ENCODE data around the gene GFAP. TPM values are rescaled to one million over a fixed set of nuclear protein-coding genes. Genes with fewer than 3 reads are reported as not detected.

The GFAP gene
- polyA plus RNA-seq, 1 of the 3 experiments (the other 2 are of a cell fraction): 0.48 TPM

GRCh38 chr17:44933824-44934744, 18.8 kb upstream of the GFAP start:
- no peak overlapping the region for H2AFZ ChIP-seq (ENCODE audit: low read depth)
- peaks cover 16% of the 10 kb centered on the region for H3F3A ChIP-seq (replicated peaks; ENCODE audit: insufficient read depth)
- H3K27ac ChIP-seq (ENCODE audit: low read depth in 2 of 2, low read length in 1 of 2): no peak overlapping the region
- no peaks in the 10 kb centered on the region; the same call in 1 of the 2 replicates for H4K20me1 ChIP-seq (ENCODE audit: insufficient read depth)
- H3K4me3 ChIP-seq (ENCODE audit: low read depth in 2 of 2, low read length in 1 of 2): no peak overlapping the region
- H3K4me1 ChIP-seq (ENCODE audit: control insufficient read depth in 1 of 2, insufficient read depth in 2 of 2, low read depth in 1 of 2, low read length in 1 of 2): peaks cover 0 to 21% of the 10 kb centered on the region in 2 experiments; a peak in 1 of 4 replicates
- CTCF ChIA-PET: interaction anchor here (1.0 to 17.2 kb wide), 4 partner anchors 13 to 87 kb away, joined by 4 to 433 read pairs (median 7); partner anchors contain the start of gene KIF18B
- H3K9ac ChIP-seq: no peak overlapping the region
- peaks cover 32 to 50% of the 10 kb centered on the region in 2 experiments for H3K36me3 ChIP-seq (replicated peaks in 1 of 2; ENCODE audit: control insufficient read depth in 1 of 2, insufficient read depth in 2 of 2, low read length in 1 of 2)
- DNase-seq: peak; percentile 15
- no peak overlapping the region for H3K4me2 ChIP-seq
- no peaks in the 10 kb centered on the region for H3K9me2 ChIP-seq
- 95% methylated on average over 21 of the region's 34 CpGs for WGBS (ENCODE audit: low lambda C conversion rate)
- POLR2A ChIA-PET: no interaction called here
- no peaks in the 10 kb centered on the region for H3K27me3 ChIP-seq (ENCODE audit: insufficient read depth)
- no peaks in the 10 kb centered on the region for H3K9me3 ChIP-seq
- H3K79me2 ChIP-seq (ENCODE audit: insufficient read depth): peaks cover 35% of the 10 kb centered on the region
- no peak for TF ChIP-seq MEF2A (IDR thresholded peaks at IDR 0.05; ENCODE audit: borderline replicate concordance, low read depth)
- no peak for TF ChIP-seq EZH2phosphoT487 (IDR thresholded peaks at IDR 0.05; ENCODE audit: borderline replicate concordance, low read depth)
- no peak for TF ChIP-seq REST (IDR thresholded peaks at IDR 0.05; ENCODE audit: low read depth, low read length)
- no peak for TF ChIP-seq CHD2 (IDR thresholded peaks at IDR 0.05; ENCODE audit: low read length, partially characterized antibody)
- no peak for TF ChIP-seq SIN3A (IDR thresholded peaks at IDR 0.05; ENCODE audit: borderline replicate concordance, low read depth, low read length)
- TF ChIP-seq IRF3 (IDR thresholded peaks at IDR 0.05; ENCODE audit: low read depth, low read length): no peak
- TF ChIP-seq ELF1 (IDR thresholded peaks at IDR 0.05): no peak
- no peak for TF ChIP-seq SMC3 (IDR thresholded peaks at IDR 0.05; ENCODE audit: low read depth, low read length)
- TF ChIP-seq POLR2AphosphoS5 (IDR thresholded peaks at IDR 0.05; ENCODE audit: low read depth, low read length): no peak
- no peak for TF ChIP-seq FOXM1 (IDR thresholded peaks at IDR 0.05; ENCODE audit: low read depth)
- no peak for TF ChIP-seq MAX (IDR thresholded peaks at IDR 0.05; ENCODE audit: low read depth)
- no peak for TF ChIP-seq JUND (IDR thresholded peaks at IDR 0.05)
- TF ChIP-seq ZBTB33 (IDR thresholded peaks at IDR 0.05; ENCODE audit: borderline replicate concordance, low read depth): no peak

Measured in SK-N-SH (cell line).